HCT116 (cell line): Measurements from ENCODE around the gene VMAC. TPM values are rescaled to one million over a fixed set of nuclear protein-coding genes. Genes with fewer than 3 reads are reported as not detected.

Experiments used
- ATAC-seq: fragments of 200-7000 bp; cut with Tn5 transposase; 2 replicates; pipeline ENCODE4 v1.9.1; 2020; ENCODE audit warnings: mild to moderate bottlenecking, moderate library complexity
- BruUV-seq: library from RNA; stranded (reverse); fragments of 400-500 nt; replicated peaks from 2 replicates; lab custom pipeline; 2021; lab: Mats Ljungman, UMichigan
- CTCF ChIA-PET: fragments of 300-600 bp; sonication (Branson Sonifier 250); formaldehyde crosslinking; loops from one replicate; lab custom pipeline; 2021; ENCODE audit warnings: antibody characterized with exemption; lab: Charles Lee
- POLR2A ChIA-PET: fragments of 300-600, 350-600 bp; sonication (Branson Sonifier 250); formaldehyde crosslinking; loops from one replicate; lab custom pipeline; 2021; ENCODE audit warnings: antibody characterized with exemption; lab: Charles Lee
- RAD21 ChIA-PET, 2 experiments: fragments of 300-600 bp; sonication (Branson Sonifier 250); formaldehyde crosslinking; loops; one replicate each; lab custom pipeline; 2023; ENCODE audit warnings: low total read pairs in 2 of 2; ENCODE audit not compliant: uncharacterized antibody in 2 of 2, unreplicated experiment in 2 of 2, low non-redundant PET in 1 of 2; lab: Charles Lee
- DNase-seq: peaks from one replicate; pipeline ENCODE4 v3.0.0-alpha.2; 2010; ENCODE audit warnings: low read depth, low spot score
- H2AFZ ChIP-seq: fragments of 200-600 bp; shearing (Covaris generic), sonication (generic); 2 replicates; pipeline ENCODE4 v1.6.1; 2017; ENCODE audit warnings: low read depth, mixed run types, mixed read lengths, antibody characterized with exemption, low read length; ENCODE audit not compliant: poor library complexity, severe bottlenecking
- H3K27ac ChIP-seq: 2 replicates; pipeline ENCODE4 v1.5.1; 2012; ENCODE audit warnings: low read depth, low read length
- H3K27me3 ChIP-seq: fragments of 200-600 bp; sonication (generic); 2 replicates; pipeline ENCODE4 v1.6.1; 2016; ENCODE audit warnings: mixed run types, low read length, mixed read lengths; ENCODE audit not compliant: insufficient read depth
- H3K36me3 ChIP-seq, 2 experiments: fragments of 200-500 bp in 1 of 2; fragments of 200-600 bp in 1 of 2; sonication (Bioruptor generic) in 1 of 2; sonication (generic) in 1 of 2; 2 replicates each; pipeline versions ENCODE4 v1.5.1 to v1.6.1; 2014 to 2016; ENCODE audit warnings: low read length in 2 of 2, inconsistent platforms in 1 of 2, mixed read lengths in 1 of 2, mixed run types in 1 of 2; ENCODE audit not compliant: insufficient read depth in 2 of 2, control insufficient read depth in 1 of 2
- H3K4me1 ChIP-seq, 2 experiments: fragments of 200-600 bp in 1 of 2; sonication (generic) in 1 of 2; 2 replicates each; pipeline versions ENCODE4 v1.5.1 to v1.6.1; 2012 to 2017; ENCODE audit warnings: low read length in 2 of 2, inconsistent platforms in 1 of 2, mild to moderate bottlenecking in 1 of 2, mixed read lengths in 1 of 2, mixed run types in 1 of 2, moderate library complexity in 1 of 2; ENCODE audit not compliant: insufficient read depth in 2 of 2, control insufficient read depth in 1 of 2
- H3K4me2 ChIP-seq: fragments of 200-600 bp; sonication (generic); 2 replicates; pipeline ENCODE4 v1.6.1; 2017; ENCODE audit warnings: mixed run types, low read length, mixed read lengths
- H3K4me3 ChIP-seq, 2 experiments: fragments of 200-600 bp in 1 of 2; sonication (generic) in 1 of 2; replicated peaks in 1 of 2; 2 replicates each; pipeline ENCODE4 v1.5.1; 2011 to 2016; ENCODE audit warnings: low read length in 2 of 2, control low read depth in 1 of 2, low read depth in 1 of 2, mild to moderate bottlenecking in 1 of 2, mixed read lengths in 1 of 2, mixed run types in 1 of 2
- H3K79me2 ChIP-seq: fragments of 200-600 bp; sonication (generic); 2 replicates; pipeline ENCODE4 v1.6.1; 2017; ENCODE audit warnings: mild to moderate bottlenecking, mixed run types, low read length, moderate library complexity, mixed read lengths; ENCODE audit not compliant: insufficient read depth
- H3K9ac ChIP-seq: fragments of 200-600 bp; sonication (generic); 2 replicates; pipeline ENCODE4 v1.6.1; 2016; ENCODE audit warnings: low read length, mixed read lengths
- H3K9me2 ChIP-seq: fragments of 200-600 bp; sonication (generic), shearing (Covaris generic); 2 replicates; pipeline ENCODE4 v1.6.1; 2017; ENCODE audit warnings: mixed run types, mild to moderate bottlenecking, moderate library complexity; ENCODE audit not compliant: insufficient read depth
- H3K9me3 ChIP-seq, 2 experiments: fragments of 200-500 bp in 1 of 2; fragments of 200-600 bp in 1 of 2; sonication (Bioruptor generic) in 1 of 2; sonication (generic) in 1 of 2; 2 replicates each; pipeline ENCODE4 v1.6.1; 2014 to 2017; ENCODE audit warnings: low read length in 2 of 2, mixed read lengths in 2 of 2, inconsistent platforms in 1 of 2, low read depth in 1 of 2, mild to moderate bottlenecking in 1 of 2, mixed run types in 1 of 2, moderate library complexity in 1 of 2; ENCODE audit not compliant: control insufficient read depth in 1 of 2, insufficient read depth in 1 of 2
- H4K20me1 ChIP-seq: fragments of 200-600 bp; sonication (generic), shearing (Covaris generic); 2 replicates; pipeline ENCODE4 v1.6.1; 2017; ENCODE audit warnings: mixed run types, mild to moderate bottlenecking, moderate library complexity; ENCODE audit not compliant: insufficient read depth
- EZH2phosphoT487 ChIP-seq: fragments of 200-600 bp; IDR thresholded peaks from 2 replicates; pipeline ENCODE4 v1.6.1; 2018; ENCODE audit warnings: antibody characterized with exemption, borderline replicate concordance
- FOSL1 ChIP-seq: IDR thresholded peaks from 2 replicates; pipeline ENCODE4 v1.6.1; 2012; ENCODE audit warnings: low read depth
- POLR2AphosphoS5 ChIP-seq: IDR thresholded peaks from 2 replicates; pipeline ENCODE4 v1.6.1; 2011; ENCODE audit warnings: mild to moderate bottlenecking, low read depth, low read length, moderate library complexity
- ZBTB33 ChIP-seq: IDR thresholded peaks from 2 replicates; pipeline ENCODE4 v1.6.1; 2011; ENCODE audit warnings: mild to moderate bottlenecking, low read length, moderate library complexity; ENCODE audit not compliant: insufficient replicate concordance; ENCODE audit errors: extremely low read depth
- ZFX ChIP-seq: fragments of 450-650 bp; IDR thresholded peaks from 2 replicates; pipeline ENCODE4 v1.6.1; 2017
- ZNF274 ChIP-seq: fragments of 200-500 bp; sonication (Bioruptor generic); IDR thresholded peaks from 2 replicates; pipeline ENCODE4 v1.6.1; 2014; ENCODE audit warnings: mild to moderate bottlenecking, low read depth, low read length, inconsistent platforms
- intact Hi-C: fragments of 100-400 bp; cut with micrococcal nuclease; formaldehyde crosslinking; loops from 2 replicates; pipeline ENCODE4 v1.10.0; 2022
- total RNA-seq: library from RNA; stranded (reverse); gene quantifications from one replicate; pipeline ENCODE4 v1.2.1, GENCODE V29; 2021; ENCODE audit not compliant: unreplicated experiment
- TF ChIP-seq, protein P1 (sequence below): IDR thresholded peaks from 2 replicates; pipeline ENCODE4 v1.6.1; 2012

Gene VMAC
- total RNA-seq, 1 experiment from 2014 or later = 2.1 TPM

DNA sequence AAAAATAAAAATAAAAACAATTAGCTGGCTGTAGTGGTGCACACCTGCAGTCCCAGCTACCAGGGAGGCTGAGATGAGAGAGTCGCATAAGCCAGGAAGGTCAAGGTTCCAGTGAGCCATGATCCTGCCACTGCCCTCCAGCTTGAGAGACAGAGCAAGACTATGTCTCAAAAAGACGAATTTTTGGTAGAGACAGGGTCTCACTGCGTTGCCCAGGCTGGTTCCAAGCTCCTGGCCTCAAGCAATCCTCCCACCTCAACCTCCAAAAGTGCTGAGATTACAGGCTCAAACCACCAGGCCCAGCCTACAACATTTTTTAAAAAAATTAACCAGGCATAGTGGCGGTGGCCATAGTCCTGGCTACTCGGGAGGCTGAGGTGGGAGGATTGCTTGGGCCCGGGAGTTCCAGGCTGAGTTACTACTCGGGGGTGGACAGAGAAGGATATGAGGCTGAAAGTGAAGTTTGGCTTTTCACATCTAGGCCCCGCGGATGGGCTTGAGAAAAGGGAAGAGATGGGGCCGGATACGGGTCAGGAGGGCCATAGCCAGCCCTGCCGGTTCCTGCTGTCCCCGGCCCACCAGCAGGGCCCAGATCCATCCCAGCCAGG lies 11.3 kb upstream of the VMAC start (continued):
- TF ChIP-seq ZBTB33 (no peak), ZNF274 (no peak), ZFX (no peak), EZH2phosphoT487 (no peak)
- TF ChIP-seq, protein P1, sequence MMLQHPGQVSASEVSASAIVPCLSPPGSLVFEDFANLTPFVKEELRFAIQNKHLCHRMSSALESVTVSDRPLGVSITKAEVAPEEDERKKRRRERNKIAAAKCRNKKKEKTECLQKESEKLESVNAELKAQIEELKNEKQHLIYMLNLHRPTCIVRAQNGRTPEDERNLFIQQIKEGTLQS = no peak

DNA sequence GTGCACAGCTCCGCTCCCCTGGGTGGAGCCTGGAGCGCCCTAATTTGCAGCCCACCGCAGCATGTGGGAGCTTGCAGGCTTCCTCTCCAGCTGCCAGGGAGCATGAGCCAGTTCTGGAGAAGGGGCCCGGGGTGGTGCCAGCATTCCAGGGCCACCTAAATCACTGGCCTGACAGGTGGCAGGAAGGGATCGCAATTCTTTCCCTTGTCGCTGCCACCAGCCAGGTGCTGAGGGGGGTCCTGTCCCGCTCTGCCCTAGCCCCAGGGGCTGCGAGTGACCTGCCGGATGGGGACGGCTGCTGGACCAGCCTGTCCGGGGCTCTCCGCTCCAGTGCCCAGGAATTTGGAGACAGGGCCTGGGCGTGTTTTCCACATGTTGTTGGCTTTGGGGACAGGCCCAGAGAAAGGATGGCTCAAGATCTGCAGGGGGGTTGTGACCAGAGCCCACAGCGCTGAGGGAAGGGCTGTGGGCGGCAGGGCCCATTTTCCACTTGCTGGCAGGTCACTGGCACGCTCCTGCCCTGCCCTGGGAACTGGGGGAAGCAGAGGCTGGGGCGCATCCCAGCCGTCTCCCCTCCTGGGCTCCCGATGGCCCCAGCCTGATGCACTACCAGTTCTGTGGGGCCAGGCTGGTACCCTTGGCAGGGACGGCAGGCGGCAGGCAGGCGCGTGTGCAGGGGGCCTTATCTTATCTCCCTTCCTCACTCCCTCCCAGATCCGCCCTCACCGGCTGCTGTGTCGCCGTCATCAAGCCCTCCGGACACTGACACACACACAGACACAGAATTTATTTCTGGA lies 10.6 kb upstream of the VMAC start:
- Histone ChIP-seq H3K4me1 (peaks cover 0 to 3% of the 10 kb centered on the region in 2 experiments; a peak in 1 of 4 replicates), H3K79me2 (peaks cover 21% of the 10 kb centered on the region; the same call in 1 of the 2 replicates), H3K9ac (no peak overlapping the region), H3K9me3 (no peaks in the 10 kb centered on the region), H3K27me3 (no peaks in the 10 kb centered on the region), H4K20me1 (no peaks in the 10 kb centered on the region), H3K4me3 (no peak overlapping the region), H2AFZ (no peak overlapping the region), H3K36me3 (0 out of 4 replicates have a peak, but pooled peaks cover 0 to 7% of the 10 kb centered on the region in 2 experiments), H3K27ac (no peak overlapping the region), H3K4me2 (no peak overlapping the region), H3K9me2 (no peaks in the 10 kb centered on the region)
- DNase-seq (no peak), ATAC-seq (no peak)
- RAD21 ChIA-PET = no interaction called here
- intact Hi-C loops = loop anchor here (2.0 kb wide), 1 partner anchor 65 kb away; no protein-coding TSS in a partner anchor
- CTCF ChIA-PET = interaction anchor here (3.7 kb wide), 1 partner anchor 90 kb away, joined by 48 read pairs; the partner anchor contains the start of gene NRTN
- TF ChIP-seq EZH2phosphoT487 (no peak), POLR2AphosphoS5 (peak; percentile 30; the same call in 1 of the 2 replicates), FOSL1 (no peak)
- BruUV-seq = no TSS peak
- POLR2A ChIA-PET = interaction anchor here (1.1 to 1.4 kb wide), 2 partner anchors 10 to 66 kb away, joined by 3 read pairs; no protein-coding TSS in a partner anchor
